Measurements from ENCODE around the gene SNTG2.

The SNTG2 gene

DNA sequence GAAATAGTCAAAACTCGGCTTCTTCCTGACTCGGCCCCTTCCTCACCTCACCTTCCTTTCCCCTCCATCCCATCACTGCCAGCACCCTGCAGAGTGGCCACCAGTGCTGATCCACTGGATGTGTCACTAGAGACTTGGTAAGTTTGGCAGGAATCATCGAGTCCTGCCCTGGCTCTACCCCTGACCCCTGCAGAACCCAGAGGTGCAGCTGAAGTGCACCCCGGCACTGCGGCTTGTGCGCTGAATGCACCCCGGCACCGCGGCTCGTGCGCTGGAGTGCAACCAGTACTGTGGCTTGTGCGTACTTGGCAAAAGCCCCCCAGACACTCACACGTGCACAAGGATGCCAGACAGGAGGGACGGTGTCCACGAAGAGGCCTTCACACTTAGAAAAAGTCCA lies 206.5 kb downstream of the SNTG2 start:
- no peak overlapping the region for H3K4me3 ChIP-seq (ENCODE audit: low read depth, low read length)
- no peak for TF ChIP-seq CTCF (IDR thresholded peaks at IDR 0.05; ENCODE audit: borderline replicate concordance, insufficient read depth, low read depth, low read length)

DNA sequence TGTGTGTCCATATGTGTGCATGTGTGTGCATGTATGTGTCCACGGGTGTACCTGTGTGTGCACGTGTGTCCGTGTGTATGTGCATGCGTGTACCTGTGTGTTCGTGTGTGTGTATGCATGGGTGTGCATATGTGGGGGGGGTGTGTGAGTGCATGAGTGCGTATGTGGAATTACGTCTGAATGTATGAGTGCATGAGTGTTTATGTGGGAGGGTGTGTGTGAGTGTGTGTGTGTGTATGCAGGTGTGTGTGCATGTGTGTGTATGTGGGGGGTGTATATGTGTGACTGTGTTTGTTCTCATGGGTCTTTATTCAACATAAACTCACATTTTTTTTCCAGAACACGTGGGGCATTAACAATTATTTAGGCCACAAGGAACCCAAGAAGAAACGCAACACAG lies 208.4 kb downstream of the SNTG2 start:
- TF ChIP-seq CTCF (IDR thresholded peaks at IDR 0.05; ENCODE audit: borderline replicate concordance, insufficient read depth, low read depth, low read length), result no peak
- no peak overlapping the region for H3K4me3 ChIP-seq (ENCODE audit: low read depth, low read length)

GRCh38 chr2:1162246-1162645 lies 211.6 kb downstream of the SNTG2 start:
- H3K4me3 ChIP-seq (ENCODE audit: low read depth, low read length), result no peak overlapping the region
- TF ChIP-seq CTCF (IDR thresholded peaks at IDR 0.05; ENCODE audit: borderline replicate concordance, insufficient read depth, low read depth, low read length), result no peak

DNA sequence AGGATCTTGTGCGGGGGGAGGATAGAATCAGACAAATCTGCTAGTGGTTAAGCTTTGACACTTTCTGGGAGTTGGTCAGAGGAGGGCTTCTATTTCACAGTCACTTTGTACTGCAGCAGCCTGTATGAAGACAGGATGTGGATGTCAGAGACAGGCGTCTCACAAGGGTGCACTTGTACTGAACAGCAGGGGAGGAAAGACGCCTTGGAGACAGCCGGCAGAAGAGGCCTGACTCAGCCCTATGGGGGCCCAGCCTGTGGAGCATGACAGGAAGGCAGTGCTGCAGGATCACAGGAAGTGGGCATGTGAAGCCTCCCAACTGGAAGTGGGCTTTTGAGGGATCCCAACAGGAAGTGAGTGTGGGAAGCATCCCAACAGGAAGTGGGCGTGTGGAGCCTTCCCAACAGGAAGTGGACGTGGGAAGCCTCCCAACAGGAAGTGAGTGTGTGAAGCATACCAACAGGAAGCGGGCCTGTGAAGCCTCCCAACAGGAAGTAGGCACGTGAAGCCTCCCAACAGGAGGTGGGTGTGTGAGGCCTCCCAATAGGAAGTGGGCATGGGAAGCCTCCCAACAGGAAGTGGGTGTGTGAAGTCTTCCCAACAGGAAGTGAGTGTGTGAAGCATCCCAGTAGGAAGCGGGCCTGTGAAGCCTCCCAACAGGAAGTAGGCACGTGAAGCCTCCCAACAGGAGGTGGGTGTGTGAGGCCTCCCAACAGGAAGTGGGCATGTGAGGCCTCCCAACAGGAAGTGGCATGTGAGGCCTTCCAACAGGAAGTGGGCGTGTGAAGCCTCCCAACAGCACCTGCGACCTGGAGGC lies 212.3 kb downstream of the SNTG2 start:
- H3K4me3 ChIP-seq (ENCODE audit: low read depth, low read length), result no peak overlapping the region
- no peak for TF ChIP-seq CTCF (IDR thresholded peaks at IDR 0.05; ENCODE audit: borderline replicate concordance, insufficient read depth, low read depth, low read length)

GRCh38 chr2:1166976-1167375 lies 216.3 kb downstream of the SNTG2 start:
- no peak overlapping the region for H3K4me3 ChIP-seq (ENCODE audit: low read depth, low read length)
- TF ChIP-seq CTCF (IDR thresholded peaks at IDR 0.05; ENCODE audit: borderline replicate concordance, insufficient read depth, low read depth, low read length), result no peak

DNA sequence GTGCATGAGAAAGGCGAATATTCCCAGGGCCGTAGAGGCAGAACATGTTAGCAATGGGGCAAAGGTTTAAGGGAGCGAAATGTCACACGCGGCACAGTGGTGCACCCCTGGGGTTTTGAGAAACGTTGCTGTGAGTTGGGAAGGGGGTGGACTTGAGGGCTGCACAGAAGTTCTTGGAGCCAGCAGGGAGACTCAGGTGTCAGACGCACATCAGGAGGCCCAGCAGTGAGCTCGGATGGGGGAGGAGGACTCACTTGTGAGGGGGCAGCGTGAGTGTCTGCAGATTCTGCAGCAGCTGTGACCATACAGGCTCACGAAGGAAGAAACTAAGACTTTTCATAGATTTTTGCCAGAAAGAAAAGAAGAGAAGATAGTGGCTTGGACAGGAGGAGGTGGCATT lies 218.2 kb downstream of the SNTG2 start:
- TF ChIP-seq CTCF (IDR thresholded peaks at IDR 0.05; ENCODE audit: borderline replicate concordance, insufficient read depth, low read depth, low read length), result no peak

GRCh38 chr2:1169291-1169949 lies 218.8 kb downstream of the SNTG2 start:
- no peak overlapping the region for H3K4me3 ChIP-seq (ENCODE audit: low read depth, low read length)
- TF ChIP-seq CTCF (IDR thresholded peaks at IDR 0.05; ENCODE audit: borderline replicate concordance, insufficient read depth, low read depth, low read length), result no peak

More for the DNA sequence above, 218.2 kb downstream of the SNTG2 start:
- H3K4me3 ChIP-seq (ENCODE audit: low read depth, low read length), result no peak overlapping the region
